Panc1 (cell line): ENCODE results near the gene ATP2B2. TPM values are rescaled to one million over a fixed set of nuclear protein-coding genes. Genes with fewer than 3 reads are reported as not detected.

Experiments
- ATAC-seq: fragments of 200-7000 bp; cut with Tn5 transposase; 2 replicates; pipeline ENCODE4 v1.9.1; 2020; ENCODE audit warnings: mild to moderate bottlenecking, moderate library complexity
- BruUV-seq: library from RNA; stranded (reverse); fragments of 400-500 nt; replicated peaks from 2 replicates; lab custom pipeline; 2021; lab: Mats Ljungman, UMichigan
- CTCF ChIA-PET: fragments of 300-600 bp; sonication (Branson Sonifier 250); formaldehyde crosslinking; loops from one replicate; lab custom pipeline; 2022; ENCODE audit warnings: antibody characterized with exemption; lab: Charles Lee
- POLR2A ChIA-PET: fragments of 300-600 bp; sonication (Branson Sonifier 250); formaldehyde crosslinking; loops from one replicate; lab custom pipeline; 2022; ENCODE audit warnings: antibody characterized with exemption; lab: Charles Lee
- DNase-seq: peaks from one replicate; pipeline ENCODE4 v3.0.0-alpha.2; 2010; ENCODE audit warnings: low read depth, low spot score
- H3K27ac ChIP-seq: 2 replicates; pipeline ENCODE4 v1.5.1; 2011; ENCODE audit warnings: mild to moderate bottlenecking, low read length, inconsistent platforms
- H3K27me3 ChIP-seq: fragments of 200-500 bp; sonication (Bioruptor generic); 2 replicates; pipeline ENCODE4 v1.6.0; 2014; ENCODE audit warnings: low read length, inconsistent platforms; ENCODE audit not compliant: control insufficient read depth, insufficient read depth
- H3K36me3 ChIP-seq: fragments of 200-500 bp; sonication (Bioruptor generic); 2 replicates; pipeline ENCODE4 v1.5.1; 2014; ENCODE audit warnings: inconsistent platforms, mild to moderate bottlenecking, low read length, moderate library complexity; ENCODE audit not compliant: control insufficient read depth, insufficient read depth
- H3K4me1 ChIP-seq: 2 replicates; pipeline ENCODE4 v1.5.1; 2011; ENCODE audit warnings: inconsistent platforms, mild to moderate bottlenecking, low read length, moderate library complexity; ENCODE audit not compliant: control insufficient read depth, insufficient read depth
- H3K4me3 ChIP-seq, 2 experiments: 2 replicates each; pipeline ENCODE4 v1.5.1; 2011 to 2012; ENCODE audit warnings: low read depth in 2 of 2, low read length in 2 of 2, mild to moderate bottlenecking in 2 of 2, inconsistent platforms in 1 of 2, moderate library complexity in 1 of 2
- H3K9me3 ChIP-seq: fragments of 200-500 bp; sonication (Bioruptor generic); 2 replicates; pipeline ENCODE4 v1.5.1; 2014; ENCODE audit warnings: low read depth, mild to moderate bottlenecking, inconsistent platforms, low read length, moderate library complexity; ENCODE audit not compliant: control insufficient read depth, insufficient read depth
- CTCF ChIP-seq: fragments of 450-650 bp; IDR thresholded peaks from 2 replicates; pipeline ENCODE4 v1.5.1; 2017; ENCODE audit warnings: mild to moderate bottlenecking
- POLR2AphosphoS5 ChIP-seq: IDR thresholded peaks from 2 replicates; pipeline ENCODE4 v1.6.1; 2012; ENCODE audit warnings: mild to moderate bottlenecking, low read depth, low read length, moderate library complexity
- REST ChIP-seq, 2 experiments: IDR thresholded peaks; 2 replicates each; pipeline ENCODE4 v1.6.1; 2011 to 2012; ENCODE audit warnings: low read depth in 2 of 2, control low read depth in 1 of 2, low read length in 1 of 2, mild to moderate bottlenecking in 1 of 2, moderate library complexity in 1 of 2; ENCODE audit not compliant: insufficient read depth in 1 of 2
- SIN3A ChIP-seq: IDR thresholded peaks from 2 replicates; pipeline ENCODE4 v1.6.1; 2012; ENCODE audit warnings: low read depth, mild to moderate bottlenecking, low read length, moderate library complexity, borderline replicate concordance; ENCODE audit not compliant: insufficient read depth
- TCF7L2 ChIP-seq: IDR thresholded peaks from 2 replicates; pipeline ENCODE4 v1.6.1; 2011; ENCODE audit warnings: mild to moderate bottlenecking, low read depth, low read length, inconsistent platforms
- in situ Hi-C: cut with HindIII; loops from 2 replicates; pipeline ENCODE4 v1.10.0; 2016; ENCODE audit warnings: low sequenced_read_pairs, low pct_unique_long_range_greater_than_20kb
- intact Hi-C: fragments of 100-400 bp; cut with micrococcal nuclease; formaldehyde crosslinking; loops from one replicate; pipeline ENCODE4 v1.10.0; 2022; ENCODE audit not compliant: unreplicated experiment
- total RNA-seq: library from RNA; stranded (reverse); gene quantifications from one replicate; pipeline ENCODE4 v1.2.1, GENCODE V29; 2021; ENCODE audit not compliant: unreplicated experiment

The ATP2B2 gene
- total RNA-seq, 1 experiment from 2014 or later, result not detected

- ATAC-seq, result no peak
- DNase-seq, result no peak
- ChIA-PET CTCF (interaction anchor here (0.6 kb wide), 1 partner anchor 122 kb away, joined by 3 read pairs; no protein-coding TSS in a partner anchor), POLR2A (interaction anchor here (0.7 kb wide), 1 partner anchor 482 kb away, joined by 4 read pairs; no protein-coding TSS in a partner anchor)
- Histone ChIP-seq H3K27ac (no peak overlapping the region), H3K36me3 (no peaks in the 10 kb centered on the region), H3K27me3 (no peaks in the 10 kb centered on the region), H3K9me3 (no peaks in the 10 kb centered on the region), H3K4me3 (no peak overlapping the region), H3K4me1 (no peaks in the 10 kb centered on the region)
- in situ Hi-C loops, result no loop called here
- intact Hi-C loops, result no loop called here
- TF ChIP-seq REST (IDR thresholded peaks at IDR 0.05; ENCODE audit: insufficient read depth in 1 of 2, low read depth in 2 of 2, low read length in 1 of 2) (no peak), TCF7L2 (no peak), POLR2AphosphoS5 (no peak), CTCF (no peak)
- BruUV-seq, result no TSS peak
Observed at GRCh38 chr3:10527295-10528001, 22.1 kb upstream of the ATP2B2 start.

GRCh38 chr3:10526366-10526765, 21.0 kb upstream of the ATP2B2 start:
- CTCF ChIA-PET, result no interaction called here
- Histone ChIP-seq H3K4me3 (no peak overlapping the region), H3K36me3 (no peaks in the 10 kb centered on the region), H3K27me3 (no peaks in the 10 kb centered on the region; the same call in 1 of the 2 replicates), H3K27ac (no peak overlapping the region), H3K4me1 (no peaks in the 10 kb centered on the region), H3K9me3 (no peaks in the 10 kb centered on the region)
- in situ Hi-C loops (no loop called here), intact Hi-C loops (no loop called here)
- ATAC-seq (no peak), DNase-seq (no peak)
- POLR2A ChIA-PET, result no interaction called here
- TF ChIP-seq REST (IDR thresholded peaks at IDR 0.05; ENCODE audit: insufficient read depth in 1 of 2, low read depth in 2 of 2, low read length in 1 of 2) (no peak), CTCF (no peak), SIN3A (no peak), POLR2AphosphoS5 (no peak), TCF7L2 (no peak)
- no TSS peak for BruUV-seq
